Germinal center (tissue), 1 donor: ENCODE results near the gene MAP3K7CL.

Experiments
- DNase-seq: peaks from one replicate; pipeline ENCODE4 v3.0.0; 2012; ENCODE audit warnings: mixed read lengths, low spot score

MAP3K7CL gene

GRCh38 chr21:29195981-29196669 lies 65.7 kb downstream of the MAP3K7CL start:
- DNase-seq = peak; percentile 88

GRCh38 chr21:29196670-29197191 lies 66.3 kb downstream of the MAP3K7CL start:
- no peak for DNase-seq

GRCh38 chr21:29201186-29201585 lies 70.7 kb downstream of the MAP3K7CL start:
- DNase-seq = no peak

GRCh38 chr21:29205009-29205408 lies 74.6 kb downstream of the MAP3K7CL start:
- DNase-seq = no peak

GRCh38 chr21:29205988-29206387 lies 75.5 kb downstream of the MAP3K7CL start:
- no peak for DNase-seq

GRCh38 chr21:29206445-29206844 lies 76.0 kb downstream of the MAP3K7CL start:
- no peak for DNase-seq

- DNase-seq = no peak
Measured at GRCh38 chr21:29207201-29207600, 76.8 kb downstream of the MAP3K7CL start.

- no peak for DNase-seq
Measured at GRCh38 chr21:29208044-29208681, 77.7 kb downstream of the MAP3K7CL start.

GRCh38 chr21:29208682-29209059 lies 78.2 kb downstream of the MAP3K7CL start:
- no peak for DNase-seq

GRCh38 chr21:29209696-29210095 lies 79.3 kb downstream of the MAP3K7CL start:
- DNase-seq = no peak

- DNase-seq = no peak
Measured at GRCh38 chr21:29211205-29211604, 80.8 kb downstream of the MAP3K7CL start.

- DNase-seq = no peak
Measured at GRCh38 chr21:29212446-29212845, 82.0 kb downstream of the MAP3K7CL start.

- DNase-seq = no peak
Measured at GRCh38 chr21:29213513-29214385, 83.3 kb downstream of the MAP3K7CL start.

GRCh38 chr21:29215709-29216108 lies 85.3 kb downstream of the MAP3K7CL start:
- DNase-seq = no peak

- DNase-seq = no peak
Measured at GRCh38 chr21:29217818-29218291, 87.4 kb downstream of the MAP3K7CL start.

- no peak for DNase-seq
Measured at GRCh38 chr21:29218749-29219148, 88.3 kb downstream of the MAP3K7CL start.

GRCh38 chr21:29219165-29219770 lies 88.8 kb downstream of the MAP3K7CL start:
- DNase-seq = no peak

- no peak for DNase-seq
Measured at GRCh38 chr21:29221253-29221744, 90.9 kb downstream of the MAP3K7CL start.

- no peak for DNase-seq
Measured at GRCh38 chr21:29224006-29224405, 93.6 kb downstream of the MAP3K7CL start.
